ENCODE data around the gene WDTC1. TPM values are rescaled to one million over a fixed set of nuclear protein-coding genes. Genes with fewer than 3 reads are reported as not detected.

The WDTC1 gene
- total RNA-seq, 1 donor from 2014 or later, result 26.5 TPM

GRCh38 chr1:27246194-27246593 lies 11.8 kb downstream of the WDTC1 start:
- DNase-seq (ENCODE audit: low read depth, low spot score), result no peak
- TF ChIP-seq CTCF (conservative IDR thresholded peaks at IDR 0.05), result no peak
- Mint-ChIP-seq H3K4me3 (no peak overlapping the region), H3K36me3 (ENCODE audit: low read depth) (peaks cover 2% of the 10 kb centered on the region), H3K4me1 (no peaks in the 10 kb centered on the region), H3K27me3 (ENCODE audit: low read depth) (no peaks in the 10 kb centered on the region), H3K9me3 (no peaks in the 10 kb centered on the region), H3K27ac (ENCODE audit: unreplicated experiment) (no peak overlapping the region)

DNA sequence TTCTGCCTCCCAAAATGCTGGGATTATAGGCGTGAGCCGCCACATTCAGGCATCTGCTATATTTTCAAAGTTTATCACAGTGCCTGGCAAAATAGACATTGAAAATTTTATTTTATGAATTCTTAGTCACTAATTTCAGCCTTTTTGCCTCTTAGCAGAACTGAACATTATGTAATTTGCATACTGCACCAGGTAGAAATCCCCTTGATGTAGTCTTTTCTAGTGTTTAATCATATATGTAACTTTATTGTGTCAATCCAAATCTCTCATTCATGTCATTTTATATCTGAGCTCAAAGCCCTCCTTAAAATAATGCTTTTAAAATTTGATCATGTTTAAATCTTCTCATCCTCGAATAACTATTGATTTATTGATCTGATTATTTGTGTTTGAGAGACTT lies 19.2 kb downstream of the WDTC1 start:
- H3K9me3 Mint-ChIP-seq, result no peaks in the 10 kb centered on the region
- H3K36me3 Mint-ChIP-seq (ENCODE audit: low read depth), result no peaks in the 10 kb centered on the region
- H3K27ac Mint-ChIP-seq (ENCODE audit: unreplicated experiment), result no peak overlapping the region
- H3K4me3 Mint-ChIP-seq, result no peak overlapping the region
- no peaks in the 10 kb centered on the region for H3K4me1 Mint-ChIP-seq
- no peak for TF ChIP-seq CTCF (conservative IDR thresholded peaks at IDR 0.05)
- H3K27me3 Mint-ChIP-seq (ENCODE audit: low read depth), result no peaks in the 10 kb centered on the region
- DNase-seq (ENCODE audit: low read depth, low spot score), result no peak

- no peak for TF ChIP-seq CTCF (conservative IDR thresholded peaks at IDR 0.05)
- Mint-ChIP-seq H3K4me1 (no peaks in the 10 kb centered on the region), H3K4me3 (no peak overlapping the region), H3K9me3 (no peaks in the 10 kb centered on the region), H3K27ac (ENCODE audit: unreplicated experiment) (no peak overlapping the region), H3K27me3 (ENCODE audit: low read depth) (no peaks in the 10 kb centered on the region), H3K36me3 (ENCODE audit: low read depth) (no peaks in the 10 kb centered on the region)
- DNase-seq (ENCODE audit: low read depth, low spot score), result no peak
Observed at GRCh38 chr1:27255136-27255535, 20.7 kb downstream of the WDTC1 start.

GRCh38 chr1:27257155-27257554 lies 22.7 kb downstream of the WDTC1 start:
- no peaks in the 10 kb centered on the region for H3K36me3 Mint-ChIP-seq (ENCODE audit: low read depth)
- no peak overlapping the region for H3K27ac Mint-ChIP-seq (ENCODE audit: unreplicated experiment)
- DNase-seq (ENCODE audit: low read depth, low spot score), result no peak
- no peaks in the 10 kb centered on the region for H3K9me3 Mint-ChIP-seq
- no peaks in the 10 kb centered on the region for H3K4me1 Mint-ChIP-seq
- no peak for TF ChIP-seq CTCF (conservative IDR thresholded peaks at IDR 0.05)
- H3K4me3 Mint-ChIP-seq, result no peak overlapping the region
- no peaks in the 10 kb centered on the region for H3K27me3 Mint-ChIP-seq (ENCODE audit: low read depth)

DNA sequence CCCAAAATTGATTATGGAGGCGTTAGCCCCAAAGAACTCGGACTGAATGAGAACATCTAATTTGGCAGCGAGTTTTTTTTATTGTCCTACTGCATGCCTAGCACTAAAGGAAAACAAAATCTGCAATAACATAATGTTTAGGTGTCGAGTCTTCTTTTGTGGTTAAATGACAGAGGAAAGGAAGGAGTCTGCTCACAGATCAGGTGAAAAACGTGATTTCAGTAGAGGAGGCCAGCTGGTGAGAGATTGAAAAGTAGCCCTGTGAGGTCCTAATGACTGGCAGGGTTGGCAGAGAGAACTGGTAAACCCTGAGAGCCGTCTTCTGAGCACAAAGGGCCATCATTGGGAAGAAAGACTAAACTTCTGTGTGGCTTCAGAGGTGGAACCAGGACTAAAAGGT lies 24.2 kb downstream of the WDTC1 start:
- Mint-ChIP-seq H3K9me3 (no peaks in the 10 kb centered on the region), H3K27ac (ENCODE audit: unreplicated experiment) (no peak overlapping the region), H3K4me1 (no peaks in the 10 kb centered on the region), H3K27me3 (ENCODE audit: low read depth) (no peaks in the 10 kb centered on the region), H3K4me3 (no peak overlapping the region), H3K36me3 (ENCODE audit: low read depth) (no peaks in the 10 kb centered on the region)
- no peak for DNase-seq (ENCODE audit: low read depth, low spot score)
- no peak for TF ChIP-seq CTCF (conservative IDR thresholded peaks at IDR 0.05)

GRCh38 chr1:27267153-27267552 lies 32.7 kb downstream of the WDTC1 start:
- Mint-ChIP-seq H3K27ac (ENCODE audit: unreplicated experiment) (no peak overlapping the region), H3K4me3 (no peak overlapping the region)

More at GRCh38 chr1:27267153-27267552, 32.7 kb downstream of the WDTC1 start:
- Mint-ChIP-seq H3K9me3 (peaks cover 2% of the 10 kb centered on the region), H3K4me1 (no peaks in the 10 kb centered on the region), H3K36me3 (ENCODE audit: low read depth) (peaks cover 5% of the 10 kb centered on the region), H3K27me3 (ENCODE audit: low read depth) (no peaks in the 10 kb centered on the region)
- DNase-seq (ENCODE audit: low read depth, low spot score), result no peak
- TF ChIP-seq CTCF (conservative IDR thresholded peaks at IDR 0.05), result no peak

Data from neural crest cell (in vitro differentiated cells).